Activated CD4-positive, alpha-beta memory T cell treated with anti-CD3 and anti-CD28 coated beads for 36 hours (primary cell): ENCODE measurements around the gene ADAM30. TPM values are rescaled to one million over a fixed set of nuclear protein-coding genes. Genes with fewer than 3 reads are reported as not detected.

Source experiments
- CTCF ChIA-PET: fragments of 350-600 bp; sonication (Branson Sonifier 250); formaldehyde crosslinking; loops from one replicate; lab custom pipeline; 2021; ENCODE audit warnings: antibody characterized with exemption, inconsistent platforms; lab: Charles Lee
- POLR2A ChIA-PET: fragments of 350-600 bp; sonication (Branson Sonifier 250); formaldehyde crosslinking; loops from one replicate; lab custom pipeline; 2021; ENCODE audit warnings: antibody characterized with exemption; lab: Charles Lee
- DNase-seq: peaks from one replicate; pipeline ENCODE4 v3.0.0-alpha.2; 2020
- H3K27ac Mint-ChIP-seq: one replicate; pipeline ENCODE4 v1.8.0; 2021; ENCODE audit warnings: mixed read lengths
- H3K27me3 Mint-ChIP-seq: one replicate; pipeline ENCODE4 v1.8.0; 2021; ENCODE audit warnings: mixed read lengths
- H3K36me3 Mint-ChIP-seq: one replicate; pipeline ENCODE4 v1.8.0; 2021; ENCODE audit warnings: mixed read lengths
- H3K4me1 Mint-ChIP-seq: one replicate; pipeline ENCODE4 v1.8.0; 2021; ENCODE audit warnings: low read depth, mixed read lengths
- H3K4me3 Mint-ChIP-seq: one replicate; pipeline ENCODE4 v1.8.0; 2021; ENCODE audit warnings: mild to moderate bottlenecking, mixed read lengths
- H3K9me3 Mint-ChIP-seq: one replicate; pipeline ENCODE4 v1.8.0; 2021; ENCODE audit warnings: mixed read lengths
- intact Hi-C: fragments of 100-400 bp; cut with micrococcal nuclease; formaldehyde crosslinking; loops from one replicate; pipeline ENCODE4 v1.15.1; 2023
- total RNA-seq, 2 experiments: library from RNA; stranded (reverse); gene quantifications; one replicate each; pipeline ENCODE4 v1.2.3, GENCODE V29; 2021

ADAM30 gene
- total RNA-seq, 2 experiments from 2014 or later = not detected

GRCh38 chr1:119920104-119920968 is 24.0 kb upstream of the ADAM30 start:
- CTCF ChIA-PET = no interaction called here
- intact Hi-C loops = no loop called here
- Mint-ChIP-seq H3K4me1 (no peaks in the 10 kb centered on the region), H3K27me3 (no peaks in the 10 kb centered on the region), H3K4me3 (no peak overlapping the region), H3K36me3 (peaks cover 61% of the 10 kb centered on the region), H3K9me3 (no peaks in the 10 kb centered on the region), H3K27ac (no peak overlapping the region)
- DNase-seq = no peak
- POLR2A ChIA-PET = no interaction called here

- H3K27ac Mint-ChIP-seq = no peak overlapping the region
- peaks cover 60% of the 10 kb centered on the region for H3K36me3 Mint-ChIP-seq
- H3K27me3 Mint-ChIP-seq = no peaks in the 10 kb centered on the region
- ChIA-PET CTCF (no interaction called here), POLR2A (no interaction called here)
- intact Hi-C loops = no loop called here
- no peak overlapping the region for H3K4me3 Mint-ChIP-seq
- no peak for DNase-seq
- no peaks in the 10 kb centered on the region for H3K4me1 Mint-ChIP-seq
- H3K9me3 Mint-ChIP-seq = no peaks in the 10 kb centered on the region
These were observed 22.9 kb upstream of the ADAM30 start for GRCh38 chr1:119919241-119919640.

GRCh38 chr1:119918301-119918700 is 22.0 kb upstream of the ADAM30 start:
- Mint-ChIP-seq H3K4me1 (no peaks in the 10 kb centered on the region), H3K4me3 (no peak overlapping the region), H3K36me3 (peaks cover 56% of the 10 kb centered on the region), H3K9me3 (no peaks in the 10 kb centered on the region), H3K27ac (no peak overlapping the region), H3K27me3 (no peaks in the 10 kb centered on the region)
- DNase-seq = no peak
- POLR2A ChIA-PET = no interaction called here
- intact Hi-C loops = no loop called here
- CTCF ChIA-PET = no interaction called here

- CTCF ChIA-PET = interaction anchor here (1.0 kb wide), 1 partner anchor 31 kb away, joined by 3 read pairs; no protein-coding TSS in a partner anchor
- H3K27ac Mint-ChIP-seq = no peak overlapping the region
- peaks cover 49% of the 10 kb centered on the region for H3K36me3 Mint-ChIP-seq
These were observed 21.2 kb upstream of the ADAM30 start for GRCh38 chr1:119917304-119918055.

GRCh38 chr1:119915517-119915916 is 19.2 kb upstream of the ADAM30 start:
- H3K4me1 Mint-ChIP-seq = no peaks in the 10 kb centered on the region
- H3K4me3 Mint-ChIP-seq = no peak overlapping the region
- intact Hi-C loops = no loop called here
- peaks cover 40% of the 10 kb centered on the region for H3K36me3 Mint-ChIP-seq
- ChIA-PET CTCF (no interaction called here), POLR2A (no interaction called here)
- H3K27me3 Mint-ChIP-seq = no peaks in the 10 kb centered on the region
- no peaks in the 10 kb centered on the region for H3K9me3 Mint-ChIP-seq
- DNase-seq = no peak
- no peak overlapping the region for H3K27ac Mint-ChIP-seq

More at GRCh38 chr1:119917304-119918055, 21.2 kb upstream of the ADAM30 start:
- POLR2A ChIA-PET = no interaction called here
- Mint-ChIP-seq H3K9me3 (no peaks in the 10 kb centered on the region), H3K4me1 (no peaks in the 10 kb centered on the region), H3K27me3 (no peaks in the 10 kb centered on the region), H3K4me3 (no peak overlapping the region)
- no peak for DNase-seq
- intact Hi-C loops = no loop called here

- ChIA-PET CTCF (no interaction called here), POLR2A (no interaction called here)
- peaks cover 33% of the 10 kb centered on the region for H3K36me3 Mint-ChIP-seq
- no peak overlapping the region for H3K27ac Mint-ChIP-seq
- H3K9me3 Mint-ChIP-seq = no peaks in the 10 kb centered on the region
- H3K4me3 Mint-ChIP-seq = no peak overlapping the region
- DNase-seq = no peak
- intact Hi-C loops = no loop called here
- H3K4me1 Mint-ChIP-seq = no peaks in the 10 kb centered on the region
- H3K27me3 Mint-ChIP-seq = no peaks in the 10 kb centered on the region
These were observed 17.8 kb upstream of the ADAM30 start for GRCh38 chr1:119914071-119914470.

- Mint-ChIP-seq H3K4me3 (no peak overlapping the region), H3K36me3 (peaks cover 23% of the 10 kb centered on the region), H3K9me3 (no peaks in the 10 kb centered on the region), H3K27me3 (no peaks in the 10 kb centered on the region), H3K27ac (no peak overlapping the region), H3K4me1 (no peaks in the 10 kb centered on the region)
- CTCF ChIA-PET = no interaction called here
- no peak for DNase-seq
- intact Hi-C loops = no loop called here
- POLR2A ChIA-PET = no interaction called here
These were observed 16.6 kb upstream of the ADAM30 start for GRCh38 chr1:119912963-119913362.

GRCh38 chr1:119911775-119912174 is 15.5 kb upstream of the ADAM30 start:
- no peaks in the 10 kb centered on the region for H3K27me3 Mint-ChIP-seq
- no peak for DNase-seq
- H3K27ac Mint-ChIP-seq = no peak overlapping the region
- H3K4me3 Mint-ChIP-seq = no peak overlapping the region
- intact Hi-C loops = no loop called here
- ChIA-PET POLR2A (no interaction called here), CTCF (no interaction called here)
- peaks cover 23% of the 10 kb centered on the region for H3K36me3 Mint-ChIP-seq
- H3K4me1 Mint-ChIP-seq = no peaks in the 10 kb centered on the region
- H3K9me3 Mint-ChIP-seq = peaks cover under 1% of the 10 kb centered on the region

GRCh38 chr1:119910618-119911017 is 14.3 kb upstream of the ADAM30 start:
- Mint-ChIP-seq H3K36me3 (peaks cover 12% of the 10 kb centered on the region), H3K4me1 (no peaks in the 10 kb centered on the region), H3K4me3 (no peak overlapping the region), H3K27me3 (peaks cover 2% of the 10 kb centered on the region), H3K27ac (no peak overlapping the region), H3K9me3 (peaks cover 9% of the 10 kb centered on the region)
- ChIA-PET CTCF (no interaction called here), POLR2A (no interaction called here)
- intact Hi-C loops = no loop called here
- DNase-seq = no peak

GRCh38 chr1:119909890-119910596 is 13.7 kb upstream of the ADAM30 start:
- H3K36me3 Mint-ChIP-seq = peaks cover 6% of the 10 kb centered on the region
- H3K9me3 Mint-ChIP-seq = peaks cover 14% of the 10 kb centered on the region
- DNase-seq = no peak
- ChIA-PET CTCF (no interaction called here), POLR2A (no interaction called here)
- intact Hi-C loops = no loop called here
- H3K27me3 Mint-ChIP-seq = peaks cover 2% of the 10 kb centered on the region
- no peak overlapping the region for H3K4me3 Mint-ChIP-seq
- no peak overlapping the region for H3K27ac Mint-ChIP-seq
- no peaks in the 10 kb centered on the region for H3K4me1 Mint-ChIP-seq

- no peak overlapping the region for H3K27ac Mint-ChIP-seq
- no peaks in the 10 kb centered on the region for H3K4me1 Mint-ChIP-seq
- H3K4me3 Mint-ChIP-seq = no peak overlapping the region
- H3K36me3 Mint-ChIP-seq = no peaks in the 10 kb centered on the region
- POLR2A ChIA-PET = no interaction called here
- CTCF ChIA-PET = no interaction called here
- peaks cover 18% of the 10 kb centered on the region for H3K9me3 Mint-ChIP-seq
- intact Hi-C loops = no loop called here
- peaks cover 4% of the 10 kb centered on the region for H3K27me3 Mint-ChIP-seq
- no peak for DNase-seq
These were observed 12.3 kb upstream of the ADAM30 start for GRCh38 chr1:119908661-119909060.

- Mint-ChIP-seq H3K36me3 (no peaks in the 10 kb centered on the region), H3K27me3 (peaks cover 4% of the 10 kb centered on the region), H3K4me1 (no peaks in the 10 kb centered on the region), H3K9me3 (peaks cover 18% of the 10 kb centered on the region), H3K4me3 (no peak overlapping the region), H3K27ac (no peak overlapping the region)
- ChIA-PET CTCF (no interaction called here), POLR2A (no interaction called here)
- intact Hi-C loops = no loop called here
- DNase-seq = no peak
These were observed 10.8 kb upstream of the ADAM30 start for GRCh38 chr1:119906927-119907652.
